Uterus (tissue), 2 donors: ENCODE data around the gene EMP3.

ENCODE experiments used
- CTCF ChIP-seq, 4 experiments: fragments of 200-600 bp in 2 of 4; fragments of 450-650 bp in 2 of 4; sonication (generic) in 2 of 4; IDR thresholded peaks; one replicate each; pipeline ENCODE4 v1.5.1; 2016 to 2019; ENCODE audit warnings: antibody characterized with exemption in 4 of 4, mild to moderate bottlenecking in 2 of 4, moderate library complexity in 1 of 4
- POLR2A ChIP-seq, 2 donors: fragments of 450-650 bp; IDR thresholded peaks; one replicate each; pipeline ENCODE4 v1.6.1; 2016; ENCODE audit warnings: antibody characterized with exemption in 2 of 2, mild to moderate bottlenecking in 1 of 2, moderate library complexity in 1 of 2

- TF ChIP-seq CTCF (IDR thresholded peaks at IDR 0.05) (no peak), POLR2A (IDR thresholded peaks at IDR 0.05) (no peak)
Measured at GRCh38 chr19:48365602-48366001, 40.2 kb downstream of the EMP3 start.
